Transverse colon (tissue), 4 donors: ENCODE data around the gene SMURF2. TPM values are rescaled to one million over a fixed set of nuclear protein-coding genes. Genes with fewer than 3 reads are reported as not detected.

Experiments
- DNase-seq: peaks from one replicate; pipeline ENCODE4 v3.0.0-alpha.2; 2019
- H3K27ac ChIP-seq, 4 donors: fragments of 200-600 bp; sonication (generic); 2 replicates each; pipeline ENCODE4 v1.5.1; 2016 to 2018; ENCODE audit warnings: inconsistent platforms in 4 of 4
- H3K27me3 ChIP-seq: fragments of 200-600 bp; sonication (generic); 2 replicates; pipeline ENCODE4 v1.5.1; 2017; ENCODE audit warnings: inconsistent platforms
- H3K36me3 ChIP-seq, 4 donors: fragments of 200-600 bp; sonication (generic); 2 replicates each; pipeline ENCODE4 v1.5.1; 2017 to 2019; ENCODE audit warnings: inconsistent platforms in 4 of 4
- H3K4me1 ChIP-seq, 4 donors: fragments of 200-600 bp; sonication (generic); 2 replicates each; pipeline ENCODE4 v1.5.1; 2017 to 2020; ENCODE audit warnings: inconsistent platforms in 4 of 4
- H3K4me3 ChIP-seq, 4 donors: fragments of 200-600 bp; sonication (generic); 1 replicate in 1 of 4; 2 replicates in 3 of 4; pipeline versions ENCODE4 v1.5.1 to v1.6.1; 2017 to 2019; ENCODE audit warnings: inconsistent platforms in 4 of 4
- H3K9me3 ChIP-seq, 2 donors: fragments of 200-600 bp; sonication (generic); 2 replicates each; pipeline ENCODE4 v1.5.1; 2017 to 2019; ENCODE audit warnings: inconsistent platforms in 2 of 2
- EP300 ChIP-seq: sonication (generic); formaldehyde crosslinking; IDR thresholded peaks from one replicate; pipeline ENCODE4 v1.6.1; 2017; ENCODE audit warnings: antibody characterized with exemption, low read depth
- POLR2A ChIP-seq: fragments of 450-650 bp; IDR thresholded peaks from one replicate; pipeline ENCODE4 v1.6.1; 2016; ENCODE audit warnings: antibody characterized with exemption, mild to moderate bottlenecking, moderate library complexity
- POLR2AphosphoS5 ChIP-seq, 3 donors: sonication (generic); formaldehyde crosslinking; IDR thresholded peaks; one replicate each; pipeline ENCODE4 v1.6.1; 2016; ENCODE audit warnings: antibody characterized with exemption in 3 of 3
- WGBS, 2 donors: methylation state at CpG; one replicate each; pipeline ENCODE4 v1.1.5; 2018; ENCODE audit warnings: low coverage in 1 of 2; 5-methylcytosine and 5-hydroxymethylcytosine counted together
- in situ Hi-C, 4 donors: fragments of 200-750 bp; cut with MboI; loops; one replicate each; pipeline versions ENCODE4 v1.15.0 to v1.15.1; 2017; ENCODE audit warnings: low sequenced_read_pairs in 3 of 4, low pct_ligation_motif_present in 1 of 4, low pct_unique_long_range_greater_than_20kb in 1 of 4
- intact Hi-C: fragments of 100-400 bp; cut with DNase I; formaldehyde crosslinking; loops from one replicate; pipeline ENCODE4 v1.15.1; 2023; ENCODE audit warnings: low total_unique reads
- total RNA-seq, 4 donors: library from RNA; depleted of rRNA; stranded (reverse); fragments of >200 nt; gene quantifications; one replicate each; pipeline ENCODE4 v1.1.0, GENCODE V29; 2016
- TF ChIP-seq, protein P1 (sequence below), 5 experiments: fragments of 200-600 bp in 3 of 5; fragments of 450-650 bp in 2 of 5; sonication (generic) in 3 of 5; IDR thresholded peaks; 1 replicate in 2 of 5; 2 replicates in 3 of 5; pipeline ENCODE4 v1.5.1; 2016 to 2017; ENCODE audit warnings: antibody characterized with exemption in 5 of 5, inconsistent platforms in 3 of 5, mild to moderate bottlenecking in 2 of 5, moderate library complexity in 1 of 5

SMURF2 gene
- total RNA-seq, 4 donors from 2014 or later, result 5.0 to 27.0 (median 14.0) TPM

GRCh38 chr17:64596439-64596838, 65.7 kb downstream of the SMURF2 start:
- TF ChIP-seq POLR2AphosphoS5 (IDR thresholded peaks at IDR 0.05) (no peak), EP300 (no peak), POLR2A (no peak)
- TF ChIP-seq, protein P1, sequence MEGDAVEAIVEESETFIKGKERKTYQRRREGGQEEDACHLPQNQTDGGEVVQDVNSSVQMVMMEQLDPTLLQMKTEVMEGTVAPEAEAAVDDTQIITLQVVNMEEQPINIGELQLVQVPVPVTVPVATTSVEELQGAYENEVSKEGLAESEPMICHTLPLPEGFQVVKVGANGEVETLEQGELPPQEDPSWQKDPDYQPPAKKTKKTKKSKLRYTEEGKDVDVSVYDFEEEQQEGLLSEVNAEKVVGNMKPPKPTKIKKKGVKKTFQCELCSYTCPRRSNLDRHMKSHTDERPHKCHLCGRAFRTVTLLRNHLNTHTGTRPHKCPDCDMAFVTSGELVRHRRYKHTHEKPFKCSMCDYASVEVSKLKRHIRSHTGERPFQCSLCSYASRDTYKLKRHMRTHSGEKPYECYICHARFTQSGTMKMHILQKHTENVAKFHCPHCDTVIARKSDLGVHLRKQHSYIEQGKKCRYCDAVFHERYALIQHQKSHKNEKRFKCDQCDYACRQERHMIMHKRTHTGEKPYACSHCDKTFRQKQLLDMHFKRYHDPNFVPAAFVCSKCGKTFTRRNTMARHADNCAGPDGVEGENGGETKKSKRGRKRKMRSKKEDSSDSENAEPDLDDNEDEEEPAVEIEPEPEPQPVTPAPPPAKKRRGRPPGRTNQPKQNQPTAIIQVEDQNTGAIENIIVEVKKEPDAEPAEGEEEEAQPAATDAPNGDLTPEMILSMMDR (IDR thresholded peaks at IDR 0.05), result no peak
- Histone ChIP-seq H3K4me1 (peaks cover 0 to 7% (median 0%) of the 10 kb centered on the region in 4 donors), H3K27me3 (no peaks in the 10 kb centered on the region), H3K27ac (no peak overlapping the region), H3K36me3 (peaks cover 0 to 30% (median 6%) of the 10 kb centered on the region in 4 donors), H3K9me3 (no peaks in the 10 kb centered on the region), H3K4me3 (no peak overlapping the region)
- no peak for DNase-seq
- in situ Hi-C loops, result no loop called here
- whole genome bisulfite sequencing, 2 donors, result 70 to 77% methylated on average over 2 of the region's 2 CpGs
- intact Hi-C loops, result no loop called here

DNA sequence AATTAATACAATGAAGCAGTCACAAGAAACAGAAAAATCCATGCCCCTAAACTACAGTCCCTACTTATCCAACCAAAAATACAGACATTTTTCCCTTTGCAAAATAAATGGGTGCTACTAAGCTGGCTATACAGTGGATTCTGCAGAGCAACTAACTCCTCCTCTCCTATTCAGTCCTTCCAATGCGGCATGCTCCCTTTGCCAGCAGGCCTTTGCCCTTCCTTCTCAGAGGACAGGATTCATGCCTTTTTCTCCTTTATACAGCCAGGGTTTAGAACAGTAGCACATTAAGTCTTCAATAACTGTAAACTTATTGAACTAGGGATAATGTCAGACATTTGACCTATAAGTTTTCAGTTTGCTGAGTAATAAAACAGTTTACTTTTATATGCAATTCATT, 70.2 kb downstream of the SMURF2 start:
- TF ChIP-seq, protein P1 (IDR thresholded peaks at IDR 0.05), result no peak
- TF ChIP-seq POLR2AphosphoS5 (IDR thresholded peaks at IDR 0.05) (no peak), EP300 (no peak), POLR2A (no peak)
- Histone ChIP-seq H3K27ac (no peak overlapping the region), H3K9me3 (no peaks in the 10 kb centered on the region), H3K27me3 (no peaks in the 10 kb centered on the region), H3K4me3 (no peak overlapping the region), H3K36me3 (peaks cover 0 to 20% (median 3%) of the 10 kb centered on the region in 4 donors), H3K4me1 (no peaks in the 10 kb centered on the region)
- intact Hi-C loops, result loop anchor here (5.0 kb wide), 1 partner anchor 400 kb away; no protein-coding TSS in a partner anchor
- 39 to 67% methylated on average over 1 of the region's 1 CpG for WGBS, 2 donors
- in situ Hi-C loops, result no loop called here
- no peak for DNase-seq

DNA sequence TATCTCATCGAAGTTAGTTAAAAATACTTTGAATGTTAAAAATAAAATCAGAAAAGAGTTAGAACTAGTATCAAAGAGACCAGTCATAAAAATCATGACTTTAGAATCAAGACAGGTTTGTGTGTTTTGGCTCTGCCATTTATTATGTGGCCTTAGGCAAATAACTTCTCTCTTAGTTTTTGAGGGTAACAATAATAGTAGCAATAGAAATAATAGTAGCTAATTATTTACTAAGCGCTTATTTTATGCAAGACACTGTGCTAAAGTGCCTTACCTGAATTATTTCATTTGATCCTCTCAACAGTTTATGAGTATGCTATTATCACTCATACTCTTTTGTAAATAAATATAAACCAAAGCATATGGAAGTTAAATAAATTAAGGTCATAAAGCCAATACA, 77.0 kb downstream of the SMURF2 start:
- H3K4me3 ChIP-seq, result no peak overlapping the region
- in situ Hi-C loops, result no loop called here
- H3K36me3 ChIP-seq, result peaks cover 0 to 14% (median 8%) of the 10 kb centered on the region in 4 donors
- H3K27me3 ChIP-seq, result no peaks in the 10 kb centered on the region
- H3K9me3 ChIP-seq, result no peaks in the 10 kb centered on the region
- intact Hi-C loops, result no loop called here
- H3K27ac ChIP-seq, result no peak overlapping the region
- DNase-seq, result no peak
- H3K4me1 ChIP-seq, result no peaks in the 10 kb centered on the region
- WGBS, 2 donors, result 61 to 87% methylated on average over 2 of the region's 2 CpGs
- TF ChIP-seq POLR2A, result no peak
- TF ChIP-seq POLR2AphosphoS5 (IDR thresholded peaks at IDR 0.05), result no peak
- TF ChIP-seq, protein P1 (IDR thresholded peaks at IDR 0.05), result no peak
- TF ChIP-seq EP300, result no peak

DNA sequence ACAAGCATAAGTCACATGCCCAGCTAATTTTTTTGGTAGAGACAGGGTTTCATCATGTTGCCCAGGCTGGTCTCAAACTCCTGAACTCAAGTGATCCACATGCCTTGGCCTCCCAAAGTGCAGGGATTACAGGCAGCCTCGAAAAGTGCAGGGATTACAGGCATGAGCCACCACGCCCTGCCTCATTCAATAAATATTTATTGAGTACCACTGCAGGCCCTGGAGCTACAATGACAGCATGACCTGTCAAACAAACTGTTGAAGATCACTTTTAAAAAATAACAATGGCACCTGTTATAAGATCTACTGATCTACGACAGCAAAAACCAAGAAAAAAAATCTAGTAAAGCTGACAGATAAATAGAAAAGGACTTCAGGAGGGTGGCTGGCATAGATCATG, 79.1 kb downstream of the SMURF2 start:
- DNase-seq, result no peak
- TF ChIP-seq, protein P1 (IDR thresholded peaks at IDR 0.05), result no peak
- TF ChIP-seq POLR2A, result no peak
- no peak for TF ChIP-seq POLR2AphosphoS5 (IDR thresholded peaks at IDR 0.05)
- TF ChIP-seq EP300, result no peak
- Histone ChIP-seq H3K36me3 (peaks cover 0 to 28% (median 12%) of the 10 kb centered on the region in 4 donors), H3K27me3 (no peaks in the 10 kb centered on the region), H3K9me3 (no peaks in the 10 kb centered on the region), H3K27ac (no peak overlapping the region), H3K4me1 (no peaks in the 10 kb centered on the region), H3K4me3 (no peak overlapping the region)
- in situ Hi-C loops, result no loop called here
- 77 to 100% methylated on average over 1 to 3 of the region's 3 CpGs for WGBS, 2 donors
- intact Hi-C loops, result no loop called here
